Right lobe of liver (tissue), 4 donors: ENCODE measurements around the gene VN1R4.

Experiments
- CTCF ChIP-seq, 4 donors: fragments of 200-600 bp in 3 of 4; fragments of 450-650 bp in 1 of 4; IDR thresholded peaks; one replicate each; pipeline versions ENCODE4 v1.5.1 to v1.8.0; 2016 to 2022; ENCODE audit warnings: antibody characterized with exemption in 4 of 4, mild to moderate bottlenecking in 2 of 4
- POLR2A ChIP-seq: fragments of 450-650 bp; IDR thresholded peaks from one replicate; pipeline ENCODE4 v1.6.1; 2017; ENCODE audit warnings: antibody characterized with exemption, mild to moderate bottlenecking
- donor health status: DM: no; HTN: no; CAD: no.
- donor health status: DM: no; HTN: no; CAD: no.
- donor health status: DM: no; HTN: yes; CAD: no.

GRCh38 chr19:53275480-53275879 is 8.0 kb upstream of the VN1R4 start:
- no peak for TF ChIP-seq POLR2A
- no peak for TF ChIP-seq CTCF (IDR thresholded peaks at IDR 0.05)
